CD4-positive, CD25-positive, alpha-beta regulatory T cell (primary cell): ENCODE data around the gene ANKZF1. TPM values are rescaled to one million over a fixed set of nuclear protein-coding genes. Genes with fewer than 3 reads are reported as not detected.
A peak's percentile ranks its signal among the peaks of the same experiment; 100 is the strongest.

Experiments used
- ATAC-seq, 2 donors: fragments of 150-1000 bp; cut with Tn5 transposase; one replicate each; pipeline ENCODE4 v1.10.0; 2021; ENCODE audit warnings: low read depth in 2 of 2, moderate number of reproducible peaks in 2 of 2, moderate library complexity in 1 of 2
- DNase-seq, 3 donors: peaks; one replicate each; pipeline versions ENCODE4 v3.0.0 to v3.0.0-alpha.2; 2012 to 2022; ENCODE audit warnings: mixed read lengths in 1 of 3
- H3K27ac ChIP-seq: one replicate; pipeline ENCODE4 v1.7.0; 2013; ENCODE audit warnings: mild to moderate bottlenecking, low read length; ENCODE audit not compliant: insufficient read depth, poor library complexity, severe bottlenecking
- H3K27me3 ChIP-seq: one replicate; pipeline ENCODE4 v1.7.0; 2013; ENCODE audit warnings: low read length; ENCODE audit not compliant: control insufficient read depth, insufficient read depth
- H3K36me3 ChIP-seq: one replicate; pipeline ENCODE4 v1.7.0; 2013; ENCODE audit warnings: mild to moderate bottlenecking, low read length, moderate library complexity; ENCODE audit not compliant: control insufficient read depth, insufficient read depth
- H3K4me1 ChIP-seq: 2 replicates; pipeline ENCODE4 v1.7.0; 2013; ENCODE audit warnings: mild to moderate bottlenecking, low read length; ENCODE audit not compliant: insufficient read depth, control insufficient read depth, poor library complexity, severe bottlenecking
- H3K4me3 ChIP-seq: one replicate; pipeline ENCODE4 v1.7.0; 2013; ENCODE audit warnings: low read depth, mild to moderate bottlenecking, low read length, moderate library complexity
- H3K9me3 ChIP-seq, 2 experiments: 1 replicate in 1 of 2; 2 replicates in 1 of 2; pipeline ENCODE4 v1.7.0; 2013; ENCODE audit warnings: low read length in 2 of 2, mild to moderate bottlenecking in 1 of 2, moderate library complexity in 1 of 2; ENCODE audit not compliant: control insufficient read depth in 2 of 2
- H3K27ac Mint-ChIP-seq, 3 donors: one replicate each; pipeline ENCODE4 v1.8.0; 2020 to 2022; ENCODE audit warnings: mild to moderate bottlenecking in 3 of 3, mixed read lengths in 3 of 3, moderate library complexity in 2 of 3
- H3K27me3 Mint-ChIP-seq: one replicate; pipeline ENCODE4 v1.8.0; 2022; ENCODE audit warnings: mild to moderate bottlenecking, mixed read lengths
- H3K36me3 Mint-ChIP-seq: one replicate; pipeline ENCODE4 v1.8.0; 2020; ENCODE audit warnings: mixed read lengths
- H3K4me1 Mint-ChIP-seq, 4 donors: one replicate each; pipeline ENCODE4 v1.8.0; 2020 to 2022; ENCODE audit warnings: mixed read lengths in 4 of 4, mild to moderate bottlenecking in 1 of 4
- H3K4me3 Mint-ChIP-seq, 4 donors: one replicate each; pipeline ENCODE4 v1.8.0; 2020 to 2022; ENCODE audit warnings: mild to moderate bottlenecking in 4 of 4, mixed read lengths in 4 of 4, moderate library complexity in 3 of 4
- H3K9me3 Mint-ChIP-seq, 7 donors: one replicate each; pipeline ENCODE4 v1.8.0; 2020 to 2022; ENCODE audit warnings: mixed read lengths in 7 of 7, mild to moderate bottlenecking in 3 of 7, moderate library complexity in 2 of 7
- polyA plus RNA-seq, 4 donors: library from polyadenylated mRNA; unstranded; fragments of 300-500 nt; fragmentation: Illumina TruSeq; gene quantifications; one replicate each; pipeline ENCODE4 v1.2.3, GENCODE V29; 2021
- total RNA-seq: library from RNA; stranded (reverse); gene quantifications from one replicate; pipeline ENCODE4 v1.2.3, GENCODE V29; 2022

The ANKZF1 gene
- total and polyA plus RNA-seq, 5 donors from 2014 or later = 23.5 to 123 (median 31.9) TPM

DNA sequence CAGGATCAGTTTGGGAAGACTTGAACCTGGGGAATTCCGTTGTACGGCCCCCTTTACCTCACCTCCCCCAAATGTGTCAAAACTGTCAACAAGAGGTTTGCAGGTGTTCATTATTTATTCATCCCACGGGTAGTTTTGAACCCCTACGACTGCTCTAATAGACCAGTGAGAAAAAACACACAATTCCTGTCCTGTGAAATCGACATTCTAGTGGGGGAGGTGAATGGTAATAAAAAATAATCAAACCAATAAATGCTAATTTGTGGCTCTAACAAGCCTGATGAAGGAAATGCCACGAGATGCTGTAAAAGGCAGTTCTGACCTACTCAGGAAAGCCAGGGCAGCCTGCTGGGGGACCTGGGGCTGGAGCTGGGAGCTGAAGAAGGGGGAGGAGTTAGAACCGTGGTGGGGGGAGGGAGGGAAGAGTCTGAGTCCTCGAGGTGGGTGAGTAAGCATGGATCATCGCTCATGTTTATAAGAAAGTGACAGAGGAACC is 49.1 kb downstream of the ANKZF1 start:
- ATAC-seq = no peak
- peak overlapping the region; percentile 93 to 98 (median 96) for H3K4me3 Mint-ChIP-seq
- Histone ChIP-seq H3K4me1 (peaks cover 28% of the 10 kb centered on the region), H3K36me3 (peaks cover 35% of the 10 kb centered on the region), H3K4me3 (peak overlapping the region; percentile 78), H3K9me3 (no peaks in the 10 kb centered on the region), H3K27ac (peak overlapping the region; percentile 99), H3K27me3 (no peaks in the 10 kb centered on the region)
- peak overlapping the region; percentile 48 to 100 (median 100) for H3K27ac Mint-ChIP-seq
- peaks cover 23% of the 10 kb centered on the region for H3K36me3 Mint-ChIP-seq
- H3K4me1 Mint-ChIP-seq = peaks cover 22 to 60% (median 27%) of the 10 kb centered on the region in 4 donors
- peaks cover 12% of the 10 kb centered on the region for H3K27me3 Mint-ChIP-seq
- no peak for DNase-seq
- peaks cover 0 to 2% (median 0%) of the 10 kb centered on the region in 7 donors for H3K9me3 Mint-ChIP-seq

- ATAC-seq (peak; percentile 91 to 92), DNase-seq (peak; percentile 98 to 99 (median 98))
- Histone ChIP-seq H3K36me3 (peaks cover 40% of the 10 kb centered on the region), H3K4me3 (peak within 1 kb of the TSS; percentile 78), H3K9me3 (no peaks in the 10 kb centered on the region), H3K27me3 (no peaks in the 10 kb centered on the region), H3K27ac (peak within 1 kb of the TSS; percentile 99), H3K4me1 (peaks cover 28% of the 10 kb centered on the region)
- Mint-ChIP-seq H3K27ac (peak within 1 kb of the TSS; percentile 99 to 100 (median 100)), H3K9me3 (peaks cover 0 to 2% (median 0%) of the 10 kb centered on the region in 7 donors), H3K4me3 (peak within 1 kb of the TSS; percentile 93 to 98 (median 96)), H3K27me3 (peaks cover 12% of the 10 kb centered on the region), H3K4me1 (peaks cover 22 to 64% (median 29%) of the 10 kb centered on the region in 4 donors), H3K36me3 (peaks cover 25% of the 10 kb centered on the region)
These were observed 49.7 kb downstream of the ANKZF1 start, which contains the start of gene DNAJB2 for GRCh38 chr2:219279151-219279915. TSS of gene DNAJB2 (plus strand) at chr2:219279366. CDS start at chr2:219279834, 468 bp downstream.

DNA sequence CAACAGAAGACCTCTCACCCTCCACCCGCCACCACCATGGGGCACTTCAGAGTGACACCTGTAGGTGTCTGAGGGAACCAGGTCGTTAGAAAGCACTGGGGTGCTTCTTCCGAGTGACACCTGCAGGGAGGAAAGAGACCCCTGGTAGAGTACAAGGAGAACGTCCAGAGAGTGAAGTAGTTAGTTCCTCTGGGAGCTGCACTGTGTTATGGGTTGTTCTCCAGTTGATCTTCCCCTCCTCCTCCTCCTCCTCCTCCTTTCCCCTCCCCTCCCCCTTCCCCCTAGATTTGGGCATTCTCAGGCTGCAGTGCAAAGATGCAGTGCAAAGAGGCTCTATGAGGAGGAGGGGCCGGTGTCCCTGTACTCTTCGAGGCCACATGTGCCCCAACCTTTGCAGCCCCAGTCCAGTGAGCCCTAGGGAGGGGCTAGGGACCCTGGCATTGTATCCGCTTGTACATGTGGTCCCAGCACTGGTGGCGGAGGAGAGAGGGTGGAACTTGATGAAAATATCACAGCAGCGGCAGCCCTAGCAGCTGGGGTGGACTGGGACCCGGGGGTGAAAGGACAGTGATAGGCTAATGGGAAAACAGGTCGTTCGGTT is 50.4 kb downstream of the ANKZF1 start:
- Mint-ChIP-seq H3K4me1 (peaks cover 22 to 64% (median 29%) of the 10 kb centered on the region in 4 donors), H3K27me3 (peaks cover 9% of the 10 kb centered on the region), H3K36me3 (peaks cover 25% of the 10 kb centered on the region), H3K27ac (peak overlapping the region; percentile 99 to 100 (median 100)), H3K9me3 (peaks cover 0 to 2% (median 0%) of the 10 kb centered on the region in 7 donors), H3K4me3 (peak overlapping the region; percentile 91 to 98 (median 95))
- H3K27me3 ChIP-seq = no peaks in the 10 kb centered on the region
- DNase-seq (no peak), ATAC-seq (no peak)
- H3K27ac ChIP-seq = peak overlapping the region; percentile 99
- H3K4me3 ChIP-seq = peak overlapping the region; percentile 72
- peaks cover 31% of the 10 kb centered on the region for H3K4me1 ChIP-seq
- H3K36me3 ChIP-seq = peaks cover 47% of the 10 kb centered on the region
- H3K9me3 ChIP-seq = no peaks in the 10 kb centered on the region

DNA sequence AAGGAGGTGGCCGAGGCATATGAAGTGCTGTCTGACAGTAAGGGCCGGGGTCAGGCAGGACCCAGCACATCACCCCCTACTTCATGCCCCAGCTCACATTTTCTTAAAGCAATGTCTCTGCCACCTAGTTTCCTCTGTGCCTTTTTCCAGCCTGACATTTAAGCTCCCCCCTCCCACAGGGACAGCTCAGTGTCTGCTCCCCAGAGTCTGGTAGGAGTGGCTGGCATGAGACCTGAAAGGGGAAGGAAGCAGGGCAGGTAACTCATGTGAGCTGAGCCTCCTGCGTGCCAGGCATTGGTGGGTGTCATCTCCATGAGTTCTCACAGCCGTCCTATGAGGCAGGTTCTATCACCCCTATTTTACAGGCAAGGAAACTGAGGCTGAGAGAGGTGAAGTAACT is 51.0 kb downstream of the ANKZF1 start:
- H3K36me3 Mint-ChIP-seq = peaks cover 28% of the 10 kb centered on the region
- peaks cover 54% of the 10 kb centered on the region for H3K36me3 ChIP-seq

DNA sequence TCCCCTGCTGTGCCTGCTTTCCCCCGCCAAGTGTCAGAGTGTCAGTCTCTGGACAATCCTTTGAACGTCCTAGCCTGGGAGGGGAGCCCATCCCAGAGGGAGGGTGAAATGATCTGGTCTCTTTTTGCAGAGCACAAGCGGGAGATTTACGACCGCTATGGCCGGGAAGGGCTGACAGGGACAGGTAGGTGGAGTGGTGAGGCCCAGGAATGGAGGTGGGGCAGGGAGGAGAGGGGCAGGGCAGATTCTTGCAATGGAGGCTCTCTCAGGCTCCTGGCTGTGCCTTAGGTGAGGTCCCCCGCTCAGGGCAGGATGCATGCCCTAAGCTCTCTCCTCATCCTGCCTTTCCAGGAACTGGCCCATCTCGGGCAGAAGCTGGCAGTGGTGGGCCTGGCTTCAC is 52.0 kb downstream of the ANKZF1 start:
- Mint-ChIP-seq H3K27me3 (peaks cover 8% of the 10 kb centered on the region), H3K9me3 (peaks cover 0 to 2% (median 0%) of the 10 kb centered on the region in 7 donors), H3K36me3 (peaks cover 28% of the 10 kb centered on the region), H3K4me1 (peaks cover 22 to 67% (median 29%) of the 10 kb centered on the region in 4 donors), H3K4me3 (peak overlapping the region in 2 of 4 donors; percentile 65 to 75), H3K27ac (peak overlapping the region in 2 of 3 donors; percentile 85 to 100)
- Histone ChIP-seq H3K27me3 (no peaks in the 10 kb centered on the region), H3K36me3 (peaks cover 55% of the 10 kb centered on the region), H3K4me1 (peaks cover 33% of the 10 kb centered on the region), H3K27ac (no peak overlapping the region), H3K9me3 (no peaks in the 10 kb centered on the region), H3K4me3 (no peak overlapping the region)
- DNase-seq (no peak), ATAC-seq (no peak)

More for the DNA sequence above, 51.0 kb downstream of the ANKZF1 start:
- H3K27ac ChIP-seq = peak overlapping the region; percentile 99
- peaks cover 8% of the 10 kb centered on the region for H3K27me3 Mint-ChIP-seq
- ATAC-seq (no peak), DNase-seq (no peak)
- H3K4me3 ChIP-seq = no peak overlapping the region
- peak overlapping the region in 2 of 3 donors; percentile 100 for H3K27ac Mint-ChIP-seq
- H3K4me1 Mint-ChIP-seq = peaks cover 22 to 67% (median 29%) of the 10 kb centered on the region in 4 donors
- peaks cover 0 to 2% (median 0%) of the 10 kb centered on the region in 7 donors for H3K9me3 Mint-ChIP-seq
- no peaks in the 10 kb centered on the region for H3K9me3 ChIP-seq
- H3K27me3 ChIP-seq = no peaks in the 10 kb centered on the region
- H3K4me1 ChIP-seq = peaks cover 33% of the 10 kb centered on the region
- peak overlapping the region in 3 of 4 donors; percentile 55 to 97 (median 75) for H3K4me3 Mint-ChIP-seq

GRCh38 chr2:219282375-219282774 is 52.8 kb downstream of the ANKZF1 start:
- Histone ChIP-seq H3K36me3 (peaks cover 55% of the 10 kb centered on the region), H3K4me1 (peaks cover 31% of the 10 kb centered on the region), H3K9me3 (no peaks in the 10 kb centered on the region), H3K27me3 (no peaks in the 10 kb centered on the region), H3K27ac (no peak overlapping the region), H3K4me3 (no peak overlapping the region)
- Mint-ChIP-seq H3K4me3 (peak overlapping the region in 2 of 4 donors; percentile 20 to 48), H3K4me1 (peaks cover 19 to 63% (median 26%) of the 10 kb centered on the region in 4 donors), H3K27me3 (peaks cover 8% of the 10 kb centered on the region), H3K9me3 (peaks cover 0 to 2% (median 0%) of the 10 kb centered on the region in 7 donors), H3K36me3 (peaks cover 28% of the 10 kb centered on the region), H3K27ac (peak overlapping the region in 2 of 3 donors; percentile 4 to 81)
- no peak for ATAC-seq
- no peak for DNase-seq

GRCh38 chr2:219282943-219283581 is 53.5 kb downstream of the ANKZF1 start:
- ATAC-seq = no peak
- H3K27me3 Mint-ChIP-seq = peaks cover 8% of the 10 kb centered on the region
- Histone ChIP-seq H3K27ac (no peak overlapping the region), H3K36me3 (peaks cover 55% of the 10 kb centered on the region), H3K27me3 (no peaks in the 10 kb centered on the region), H3K9me3 (no peaks in the 10 kb centered on the region), H3K4me3 (no peak overlapping the region), H3K4me1 (peaks cover 24% of the 10 kb centered on the region)
- H3K27ac Mint-ChIP-seq = peak overlapping the region in 2 of 3 donors; percentile 14 to 81
- peaks cover 12 to 57% (median 19%) of the 10 kb centered on the region in 4 donors for H3K4me1 Mint-ChIP-seq
- H3K9me3 Mint-ChIP-seq = peaks cover 0 to 2% (median 0%) of the 10 kb centered on the region in 7 donors
- no peak for DNase-seq
- peak overlapping the region in 3 of 4 donors; percentile 18 to 69 (median 54) for H3K4me3 Mint-ChIP-seq
- peaks cover 28% of the 10 kb centered on the region for H3K36me3 Mint-ChIP-seq
